CD4-positive, alpha-beta T cell (primary cell): ENCODE data around the gene CNGA3. TPM values are rescaled to one million over a fixed set of nuclear protein-coding genes. Genes with fewer than 3 reads are reported as not detected.

Experiments
- ATAC-seq: fragments of 200-7000 bp; cut with Tn5 transposase; one replicate; pipeline ENCODE4 v1.10.0; 2022; ENCODE audit warnings: mild to moderate bottlenecking; ENCODE audit not compliant: poor library complexity
- CTCF ChIA-PET: fragments of 350-600 bp; sonication (Branson Sonifier 250); formaldehyde crosslinking; loops from one replicate; lab custom pipeline; 2021; ENCODE audit warnings: antibody characterized with exemption, inconsistent platforms; lab: Charles Lee
- POLR2A ChIA-PET: fragments of 350-600 bp; sonication (Branson Sonifier 250); formaldehyde crosslinking; loops from one replicate; lab custom pipeline; 2021; ENCODE audit warnings: antibody characterized with exemption, inconsistent platforms; lab: Charles Lee
- DNase-seq, 14 experiments: peaks; one replicate each; pipeline ENCODE4 v3.0.0-alpha.2; 2013 to 2020; ENCODE audit warnings: mixed read lengths in 2 of 14
- H3K27ac ChIP-seq, 2 donors: one replicate each; pipeline versions ENCODE4 v1.5.1 to v1.7.0; 2013; ENCODE audit warnings: low read length in 2 of 2, low read depth in 1 of 2, mild to moderate bottlenecking in 1 of 2
- H3K27me3 ChIP-seq, 2 experiments: 1 replicate in 1 of 2; 2 replicates in 1 of 2; pipeline versions ENCODE4 v1.6.1 to v1.7.0; 2013; ENCODE audit warnings: low read length in 2 of 2, control low read depth in 1 of 2, mild to moderate bottlenecking in 1 of 2, moderate library complexity in 1 of 2; ENCODE audit not compliant: insufficient read depth in 2 of 2, control insufficient read depth in 1 of 2
- H3K36me3 ChIP-seq: one replicate; pipeline ENCODE4 v1.6.1; 2013; ENCODE audit warnings: low read length, control low read depth; ENCODE audit not compliant: insufficient read depth
- H3K4me1 ChIP-seq: one replicate; pipeline ENCODE4 v1.6.1; 2013; ENCODE audit warnings: low read length, control low read depth; ENCODE audit not compliant: insufficient read depth
- H3K4me3 ChIP-seq: one replicate; pipeline ENCODE4 v1.5.1; 2013; ENCODE audit warnings: mild to moderate bottlenecking, low read length, moderate library complexity
- H3K9me3 ChIP-seq, 2 experiments: 1 replicate in 1 of 2; 2 replicates in 1 of 2; pipeline versions ENCODE4 v1.6.1 to v1.7.0; 2013; ENCODE audit warnings: low read length in 2 of 2, mild to moderate bottlenecking in 2 of 2, control low read depth in 1 of 2, moderate library complexity in 1 of 2; ENCODE audit not compliant: control insufficient read depth in 1 of 2, insufficient read depth in 1 of 2
- H3K27ac Mint-ChIP-seq: one replicate; pipeline ENCODE4 v1.8.0; 2020; ENCODE audit warnings: mixed read lengths
- H3K27me3 Mint-ChIP-seq: one replicate; pipeline ENCODE4 v1.8.0; 2021; ENCODE audit warnings: mixed read lengths
- H3K36me3 Mint-ChIP-seq: one replicate; pipeline ENCODE4 v1.8.0; 2021; ENCODE audit warnings: low read depth, mixed read lengths
- H3K4me1 Mint-ChIP-seq: one replicate; pipeline ENCODE4 v1.8.0; 2021; ENCODE audit warnings: low read depth, mixed read lengths
- H3K4me3 Mint-ChIP-seq: one replicate; pipeline ENCODE4 v1.8.0; 2020; ENCODE audit warnings: mild to moderate bottlenecking, mixed read lengths
- H3K9me3 Mint-ChIP-seq: one replicate; pipeline ENCODE4 v1.8.0; 2020; ENCODE audit warnings: mixed read lengths
- CTCF ChIP-seq: fragments of 200-600 bp; IDR thresholded peaks from one replicate; pipeline ENCODE4 v1.8.0; 2022; ENCODE audit warnings: antibody characterized with exemption, mild to moderate bottlenecking
- intact Hi-C, 2 experiments: fragments of 100-400 bp; cut with DNase I in 1 of 2; cut with micrococcal nuclease in 1 of 2; formaldehyde crosslinking; loops; one replicate each; pipeline versions ENCODE4 v1.15.1 to v1.9.0; 2023 to 2025; cut with DNase I, micrococcal nuclease
- total RNA-seq, 174 experiments: library from RNA in 2 of 174; stranded (reverse) in 2 of 174; gene quantifications; one replicate each; pipeline ENCODE4 v1.2.3 and lab custom pipeline; 2021 to 2026

CNGA3 gene
- total RNA-seq, 2 experiments from 2014 or later = not detected

- H3K27ac Mint-ChIP-seq = no peak overlapping the region
- no peaks in the 10 kb centered on the region for H3K4me1 Mint-ChIP-seq
These were observed 36.9 kb downstream of the CNGA3 start for GRCh38 chr2:98383166-98383565.

GRCh38 chr2:98385050-98385699, 38.9 kb downstream of the CNGA3 start:
- TF ChIP-seq CTCF = peak; percentile 92
- POLR2A ChIA-PET = no interaction called here
- CTCF ChIA-PET = interaction anchor here (0.8 to 1.8 kb wide), 7 partner anchors 9 to 685 kb away, joined by 3 to 20 read pairs (median 4); no protein-coding TSS in a partner anchor
- Mint-ChIP-seq H3K27me3 (peaks cover 4% of the 10 kb centered on the region), H3K4me1 (no peaks in the 10 kb centered on the region), H3K4me3 (no peak overlapping the region), H3K27ac (no peak overlapping the region), H3K9me3 (no peaks in the 10 kb centered on the region), H3K36me3 (no peaks in the 10 kb centered on the region)
- peak; percentile 78 for ATAC-seq
- H3K36me3 ChIP-seq = no peaks in the 10 kb centered on the region
- peaks cover 0 to 12% of the 10 kb centered on the region in 2 experiments for H3K27me3 ChIP-seq
- intact Hi-C loops = loop anchor here (1.0 to 2.0 kb wide), 2 partner anchors 579 to 684 kb away; no protein-coding TSS in a partner anchor
- H3K4me3 ChIP-seq = no peak overlapping the region
- peak; percentile 54 to 81 (median 64) for DNase-seq
- peaks cover 3% of the 10 kb centered on the region for H3K4me1 ChIP-seq
- no peak overlapping the region for H3K27ac ChIP-seq
- no peaks in the 10 kb centered on the region for H3K9me3 ChIP-seq

More at GRCh38 chr2:98383166-98383565, 36.9 kb downstream of the CNGA3 start:
- ChIA-PET CTCF (no interaction called here), POLR2A (no interaction called here)
- no peaks in the 10 kb centered on the region for H3K36me3 Mint-ChIP-seq
- no peaks in the 10 kb centered on the region for H3K9me3 Mint-ChIP-seq
- Histone ChIP-seq H3K4me3 (no peak overlapping the region), H3K27me3 (peaks cover 0 to 12% of the 10 kb centered on the region in 2 experiments), H3K27ac (no peak overlapping the region), H3K4me1 (peaks cover 3% of the 10 kb centered on the region), H3K36me3 (no peaks in the 10 kb centered on the region), H3K9me3 (no peaks in the 10 kb centered on the region)
- intact Hi-C loops = loop anchor here in 1 of 2 experiments (5.0 kb wide), 1 partner anchor 676 kb away; no protein-coding TSS in a partner anchor
- DNase-seq (no peak), ATAC-seq (no peak)
- TF ChIP-seq CTCF = no peak
- H3K4me3 Mint-ChIP-seq = no peak overlapping the region
- H3K27me3 Mint-ChIP-seq = peaks cover 4% of the 10 kb centered on the region

GRCh38 chr2:98387478-98387877, 41.2 kb downstream of the CNGA3 start:
- no peak overlapping the region for H3K4me3 Mint-ChIP-seq
- no peaks in the 10 kb centered on the region for H3K9me3 ChIP-seq
- H3K27me3 Mint-ChIP-seq = peaks cover 4% of the 10 kb centered on the region
- H3K36me3 Mint-ChIP-seq = no peaks in the 10 kb centered on the region
- H3K27me3 ChIP-seq = peaks cover 0 to 2% of the 10 kb centered on the region in 2 experiments
- POLR2A ChIA-PET = no interaction called here
- H3K9me3 Mint-ChIP-seq = no peaks in the 10 kb centered on the region
- H3K27ac Mint-ChIP-seq = no peak overlapping the region
- no peak overlapping the region for H3K4me3 ChIP-seq
- peaks cover 3% of the 10 kb centered on the region for H3K4me1 ChIP-seq
- TF ChIP-seq CTCF = no peak
- DNase-seq (no peak), ATAC-seq (no peak)
- intact Hi-C loops = no loop called here
- H3K27ac ChIP-seq = no peak overlapping the region
- H3K4me1 Mint-ChIP-seq = no peaks in the 10 kb centered on the region
- CTCF ChIA-PET = no interaction called here
- H3K36me3 ChIP-seq = no peaks in the 10 kb centered on the region
